Hepatocyte (in vitro differentiated cells): Measurements from ENCODE around the gene KLF13.

Experiments used
- CTCF ChIP-seq: fragments of 200-600 bp; sonication (generic); IDR thresholded peaks from 2 replicates; pipeline ENCODE4 v1.5.1; 2016; ENCODE audit warnings: antibody characterized with exemption, mild to moderate bottlenecking; ENCODE audit not compliant: poor library complexity
- EZH2 ChIP-seq: fragments of 200-600 bp; sonication (generic); IDR thresholded peaks from 2 replicates; pipeline ENCODE4 v1.6.1; 2016; ENCODE audit warnings: antibody characterized with exemption, mild to moderate bottlenecking, borderline replicate concordance

GRCh38 chr15:31357148-31357547 is 30.5 kb downstream of the KLF13 start:
- no peak for TF ChIP-seq EZH2
- TF ChIP-seq CTCF, result no peak
